ENCODE measurements around the gene MRGPRX2.

The MRGPRX2 gene

GRCh38 chr11:19060629-19061028 is at the start of gene MRGPRX2:
MRGPRX2 (minus strand) TSS chr11:19060717; CDS start chr11:19056402, 4,315 bp downstream.
- no peak for DNase-seq (ENCODE audit: low spot score)

- DNase-seq (ENCODE audit: low spot score): no peak
Observed at GRCh38 chr11:19110295-19110694, 49.8 kb upstream of the MRGPRX2 start.

- DNase-seq (ENCODE audit: low spot score): no peak
Observed at GRCh38 chr11:19107125-19107524, 46.6 kb upstream of the MRGPRX2 start.

- DNase-seq (ENCODE audit: low spot score): no peak
Observed at GRCh38 chr11:19105011-19105410, 44.5 kb upstream of the MRGPRX2 start.

GRCh38 chr11:19102521-19102900 is 42.0 kb upstream of the MRGPRX2 start:
- no peak for DNase-seq (ENCODE audit: low spot score)

GRCh38 chr11:19101796-19102520 is 41.4 kb upstream of the MRGPRX2 start:
- DNase-seq (ENCODE audit: low spot score): no peak

GRCh38 chr11:19100885-19101284 is 40.4 kb upstream of the MRGPRX2 start:
- DNase-seq (ENCODE audit: low spot score): no peak

- no peak for DNase-seq (ENCODE audit: low spot score)
Observed at GRCh38 chr11:19099093-19099492, 38.6 kb upstream of the MRGPRX2 start.

- DNase-seq (ENCODE audit: low spot score): no peak
Observed at GRCh38 chr11:19094859-19095258, 34.3 kb upstream of the MRGPRX2 start.

GRCh38 chr11:19093976-19094375 is 33.5 kb upstream of the MRGPRX2 start:
- DNase-seq (ENCODE audit: low spot score): no peak

GRCh38 chr11:19092850-19093249 is 32.3 kb upstream of the MRGPRX2 start:
- no peak for DNase-seq (ENCODE audit: low spot score)

- no peak for DNase-seq (ENCODE audit: low spot score)
Observed at GRCh38 chr11:19092342-19092741, 31.8 kb upstream of the MRGPRX2 start.

- no peak for DNase-seq (ENCODE audit: low spot score)
Observed at GRCh38 chr11:19091366-19091765, 30.8 kb upstream of the MRGPRX2 start.

GRCh38 chr11:19089421-19089820 is 28.9 kb upstream of the MRGPRX2 start:
- no peak for DNase-seq (ENCODE audit: low spot score)

- DNase-seq (ENCODE audit: low spot score): no peak
Observed at GRCh38 chr11:19088791-19089190, 28.3 kb upstream of the MRGPRX2 start.

- DNase-seq (ENCODE audit: low spot score): no peak
Observed at GRCh38 chr11:19087658-19088057, 27.1 kb upstream of the MRGPRX2 start.

GRCh38 chr11:19084661-19085315 is 24.3 kb upstream of the MRGPRX2 start:
- DNase-seq (ENCODE audit: low spot score): no peak

- DNase-seq (ENCODE audit: low spot score): no peak
Observed at GRCh38 chr11:19083166-19083565, 22.6 kb upstream of the MRGPRX2 start.

GRCh38 chr11:19080579-19080993 is 20.1 kb upstream of the MRGPRX2 start:
- no peak for DNase-seq (ENCODE audit: low spot score)

- no peak for DNase-seq (ENCODE audit: low spot score)
Observed at GRCh38 chr11:19079643-19080440, 19.3 kb upstream of the MRGPRX2 start.

- DNase-seq (ENCODE audit: low spot score): no peak
Observed at GRCh38 chr11:19077965-19078364, 17.4 kb upstream of the MRGPRX2 start.

GRCh38 chr11:19076744-19077589 is 16.4 kb upstream of the MRGPRX2 start:
- DNase-seq (ENCODE audit: low spot score): peak; percentile 73
